Caco-2 (cell line): ENCODE results near the gene CFAP251. TPM values are rescaled to one million over a fixed set of nuclear protein-coding genes. Genes with fewer than 3 reads are reported as not detected.

Source experiments
- BruUV-seq: library from RNA; stranded (reverse); fragments of 400-500 nt; replicated peaks from 2 replicates; lab custom pipeline; 2021; lab: Mats Ljungman, UMichigan
- CTCF ChIA-PET: fragments of 300-600 bp; sonication (Branson Sonifier 250); formaldehyde crosslinking; loops from one replicate; lab custom pipeline; 2022; ENCODE audit warnings: antibody characterized with exemption; lab: Charles Lee
- POLR2A ChIA-PET: fragments of 300-600 bp; sonication (Branson Sonifier 250); formaldehyde crosslinking; loops from one replicate; lab custom pipeline; 2022; ENCODE audit warnings: antibody characterized with exemption; lab: Charles Lee
- DNase-seq, 2 experiments: peaks; one replicate each; pipeline versions ENCODE4 v3.0.0 to v3.0.0-alpha.2; 2020 to 2022
- H3K27me3 ChIP-seq: replicated peaks from 2 replicates; pipeline ENCODE4 v1.6.0; 2011; ENCODE audit warnings: low read length; ENCODE audit not compliant: control insufficient read depth, insufficient read depth
- H3K36me3 ChIP-seq: 2 replicates; pipeline ENCODE4 v1.5.1; 2011; ENCODE audit warnings: low read length; ENCODE audit not compliant: control insufficient read depth, insufficient read depth
- H3K4me1 ChIP-seq: fragments of 250-450 bp; sonication (Bioruptor Pico); 2 replicates; pipeline ENCODE4 v1.5.1; 2020; ENCODE audit warnings: mild to moderate bottlenecking
- H3K4me3 ChIP-seq: 2 replicates; pipeline ENCODE4 v1.5.1; 2011; ENCODE audit warnings: low read depth, mild to moderate bottlenecking, control low read depth, low read length
- H3K9me3 ChIP-seq: fragments of 250-450 bp; sonication (Bioruptor Pico); 2 replicates; pipeline ENCODE4 v1.5.1; 2020; ENCODE audit warnings: mild to moderate bottlenecking, moderate library complexity
- H3K27ac Mint-ChIP-seq: one replicate; pipeline ENCODE4 v1.8.0; 2022; ENCODE audit warnings: mixed read lengths; ENCODE audit not compliant: unreplicated experiment
- H3K27me3 Mint-ChIP-seq: one replicate; pipeline ENCODE4 v1.8.0; 2022; ENCODE audit warnings: mixed read lengths; ENCODE audit not compliant: insufficient read depth, unreplicated experiment
- H3K36me3 Mint-ChIP-seq: one replicate; pipeline ENCODE4 v1.8.0; 2022; ENCODE audit warnings: mild to moderate bottlenecking, mixed read lengths; ENCODE audit not compliant: insufficient read depth, unreplicated experiment
- H3K4me1 Mint-ChIP-seq: one replicate; pipeline ENCODE4 v1.8.0; 2022; ENCODE audit warnings: low read depth, mixed read lengths; ENCODE audit not compliant: unreplicated experiment
- H3K4me3 Mint-ChIP-seq: one replicate; pipeline ENCODE4 v1.8.0; 2022; ENCODE audit warnings: mild to moderate bottlenecking, moderate library complexity, mixed read lengths; ENCODE audit not compliant: unreplicated experiment
- H3K9me3 Mint-ChIP-seq: one replicate; pipeline ENCODE4 v1.8.0; 2022; ENCODE audit warnings: mixed read lengths; ENCODE audit not compliant: unreplicated experiment
- intact Hi-C: fragments of 100-400 bp; cut with micrococcal nuclease; formaldehyde crosslinking; loops from one replicate; pipeline ENCODE4 v1.10.0; 2022; ENCODE audit not compliant: unreplicated experiment
- total RNA-seq: library from RNA; stranded (reverse); gene quantifications from 2 replicates; pipeline ENCODE4 v1.2.3, GENCODE V29; 2022
- TF ChIP-seq, protein P1 (sequence below), 2 experiments: fragments of 200-600 bp in 1 of 2; IDR thresholded peaks; 1 replicate in 1 of 2; 2 replicates in 1 of 2; pipeline versions ENCODE4 v1.5.1 to v1.8.0; 2011 to 2022; ENCODE audit warnings: antibody characterized with exemption in 1 of 2, control low read depth in 1 of 2, inconsistent platforms in 1 of 2, low read depth in 1 of 2, low read length in 1 of 2, mild to moderate bottlenecking in 1 of 2, moderate library complexity in 1 of 2; ENCODE audit not compliant: insufficient read depth in 1 of 2, severe bottlenecking in 1 of 2, unreplicated experiment in 1 of 2

Gene CFAP251
- total RNA-seq, 1 experiment from 2014 or later = 1.2 TPM

DNA sequence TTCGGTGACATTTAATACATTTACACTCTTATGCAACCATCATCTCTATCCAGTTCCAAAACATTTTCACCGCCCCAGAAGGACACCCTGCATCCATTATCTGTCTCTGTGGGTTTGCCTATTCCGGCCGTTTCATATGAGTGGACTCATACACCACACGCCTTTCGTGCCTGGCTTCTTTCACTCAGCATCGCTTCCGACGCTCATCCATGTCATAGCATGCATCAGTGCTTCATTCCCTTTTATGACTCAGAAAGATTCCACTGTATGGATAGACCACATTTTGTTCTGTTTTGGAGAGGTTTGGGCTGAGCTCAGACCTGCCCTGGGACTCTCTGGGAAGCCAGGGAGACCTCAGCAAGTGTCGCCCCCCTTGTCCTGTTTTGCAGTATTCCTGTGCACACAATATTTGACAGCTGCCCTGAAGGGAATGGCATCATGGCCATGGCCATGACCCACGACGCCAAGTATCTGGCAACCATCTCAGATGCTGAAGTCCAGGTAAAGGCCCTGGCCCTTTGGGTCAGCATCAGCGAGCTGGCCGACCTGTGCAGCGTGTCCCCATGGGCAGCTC is 23.8 kb downstream of the CFAP251 start:
- intact Hi-C loops = no loop called here
- no peak for DNase-seq
- Mint-ChIP-seq H3K4me3 (no peak overlapping the region), H3K27me3 (no peaks in the 10 kb centered on the region), H3K4me1 (peaks cover 7% of the 10 kb centered on the region), H3K27ac (no peak overlapping the region), H3K36me3 (no peaks in the 10 kb centered on the region), H3K9me3 (peaks cover 9% of the 10 kb centered on the region)
- Histone ChIP-seq H3K4me3 (no peak overlapping the region), H3K36me3 (no peaks in the 10 kb centered on the region), H3K4me1 (peaks cover 14% of the 10 kb centered on the region; the same call in 1 of the 2 replicates), H3K9me3 (no peaks in the 10 kb centered on the region), H3K27me3 (no peaks in the 10 kb centered on the region)
- TF ChIP-seq, protein P1, sequence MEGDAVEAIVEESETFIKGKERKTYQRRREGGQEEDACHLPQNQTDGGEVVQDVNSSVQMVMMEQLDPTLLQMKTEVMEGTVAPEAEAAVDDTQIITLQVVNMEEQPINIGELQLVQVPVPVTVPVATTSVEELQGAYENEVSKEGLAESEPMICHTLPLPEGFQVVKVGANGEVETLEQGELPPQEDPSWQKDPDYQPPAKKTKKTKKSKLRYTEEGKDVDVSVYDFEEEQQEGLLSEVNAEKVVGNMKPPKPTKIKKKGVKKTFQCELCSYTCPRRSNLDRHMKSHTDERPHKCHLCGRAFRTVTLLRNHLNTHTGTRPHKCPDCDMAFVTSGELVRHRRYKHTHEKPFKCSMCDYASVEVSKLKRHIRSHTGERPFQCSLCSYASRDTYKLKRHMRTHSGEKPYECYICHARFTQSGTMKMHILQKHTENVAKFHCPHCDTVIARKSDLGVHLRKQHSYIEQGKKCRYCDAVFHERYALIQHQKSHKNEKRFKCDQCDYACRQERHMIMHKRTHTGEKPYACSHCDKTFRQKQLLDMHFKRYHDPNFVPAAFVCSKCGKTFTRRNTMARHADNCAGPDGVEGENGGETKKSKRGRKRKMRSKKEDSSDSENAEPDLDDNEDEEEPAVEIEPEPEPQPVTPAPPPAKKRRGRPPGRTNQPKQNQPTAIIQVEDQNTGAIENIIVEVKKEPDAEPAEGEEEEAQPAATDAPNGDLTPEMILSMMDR (IDR thresholded peaks at IDR 0.05; ENCODE audit: insufficient read depth in 1 of 2, low read depth in 1 of 2, low read length in 1 of 2, severe bottlenecking in 1 of 2, unreplicated experiment in 1 of 2) = no peak
- BruUV-seq = no TSS peak
- ChIA-PET CTCF (no interaction called here), POLR2A (no interaction called here)

DNA sequence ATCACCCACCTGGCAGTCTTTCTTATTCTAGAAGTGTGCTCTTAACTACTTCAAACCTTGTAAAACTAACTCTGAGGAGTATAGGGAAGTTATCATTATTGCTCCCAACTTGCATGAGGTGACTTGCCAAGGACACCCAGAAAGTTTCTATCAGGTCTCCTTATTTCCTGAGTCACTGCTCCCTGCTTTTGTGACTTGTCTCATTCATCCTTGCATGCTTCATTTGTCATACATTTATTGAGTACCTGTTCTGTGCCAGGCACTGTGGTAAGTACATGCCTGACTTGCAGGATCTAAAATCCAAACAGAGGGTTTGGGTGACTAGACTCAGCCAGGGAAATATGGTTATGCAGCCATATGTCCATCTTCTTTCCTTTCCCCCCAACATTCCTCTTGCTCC is 25.5 kb downstream of the CFAP251 start:
- intact Hi-C loops = no loop called here
- H3K4me3 ChIP-seq = no peak overlapping the region
- no peak overlapping the region for H3K4me3 Mint-ChIP-seq
- no peaks in the 10 kb centered on the region for H3K9me3 ChIP-seq
- ChIA-PET CTCF (no interaction called here), POLR2A (no interaction called here)
- no TSS peak for BruUV-seq
- TF ChIP-seq, protein P1 (IDR thresholded peaks at IDR 0.05; ENCODE audit: insufficient read depth in 1 of 2, low read depth in 1 of 2, low read length in 1 of 2, severe bottlenecking in 1 of 2, unreplicated experiment in 1 of 2) = no peak
- no peaks in the 10 kb centered on the region for H3K27me3 ChIP-seq
- no peaks in the 10 kb centered on the region for H3K27me3 Mint-ChIP-seq
- peaks cover 5% of the 10 kb centered on the region for H3K4me1 Mint-ChIP-seq
- peaks cover 14% of the 10 kb centered on the region; the same call in 1 of the 2 replicates for H3K4me1 ChIP-seq
- H3K27ac Mint-ChIP-seq = no peak overlapping the region
- H3K36me3 Mint-ChIP-seq = no peaks in the 10 kb centered on the region
- H3K9me3 Mint-ChIP-seq = peaks cover 12% of the 10 kb centered on the region
- H3K36me3 ChIP-seq = no peaks in the 10 kb centered on the region
- DNase-seq = no peak

DNA sequence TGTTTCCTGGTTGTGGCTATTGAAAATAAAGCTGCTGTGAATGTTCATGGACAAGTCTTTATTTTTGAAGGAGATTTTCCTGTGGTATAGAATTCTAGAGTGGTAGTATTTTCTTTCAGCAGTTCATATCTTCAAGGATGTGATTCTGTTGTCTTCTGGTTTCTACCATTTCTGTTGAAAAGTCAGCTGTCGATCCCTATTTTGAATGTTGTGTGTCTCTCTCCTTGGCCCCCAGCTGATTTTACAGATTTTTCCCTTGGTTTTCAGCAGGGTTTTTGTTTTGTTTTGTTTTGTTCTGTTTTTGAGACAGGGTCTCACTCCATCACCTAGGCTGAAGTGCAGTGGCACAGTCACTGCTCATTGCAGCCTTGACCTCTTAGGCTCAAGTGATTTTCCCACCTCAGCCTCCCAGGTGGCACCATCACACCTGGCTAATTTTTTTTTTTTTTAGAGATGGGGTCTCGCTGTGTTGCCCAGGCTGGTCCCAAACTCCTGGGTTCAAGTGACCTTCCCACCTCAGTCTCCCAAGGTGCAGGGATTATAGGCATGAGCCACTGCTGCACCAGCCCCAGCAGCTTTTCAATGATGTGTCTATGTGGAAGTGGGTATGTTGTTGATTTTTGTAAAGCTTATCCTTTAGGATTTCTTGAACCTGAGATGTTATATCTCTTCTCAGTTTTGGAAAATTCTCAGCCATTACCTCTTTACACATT is 28.1 kb downstream of the CFAP251 start:
- intact Hi-C loops = no loop called here
- no TSS peak for BruUV-seq
- H3K4me3 Mint-ChIP-seq = no peak overlapping the region
- peaks cover 12% of the 10 kb centered on the region for H3K9me3 Mint-ChIP-seq
- no peaks in the 10 kb centered on the region for H3K27me3 ChIP-seq
- H3K27ac Mint-ChIP-seq = no peak overlapping the region
- ChIA-PET POLR2A (no interaction called here), CTCF (no interaction called here)
- DNase-seq = no peak
- TF ChIP-seq, protein P1 (IDR thresholded peaks at IDR 0.05; ENCODE audit: insufficient read depth in 1 of 2, low read depth in 1 of 2, low read length in 1 of 2, severe bottlenecking in 1 of 2, unreplicated experiment in 1 of 2) = no peak
- no peak overlapping the region for H3K4me3 ChIP-seq
- no peaks in the 10 kb centered on the region for H3K9me3 ChIP-seq
- H3K4me1 ChIP-seq = no peaks in the 10 kb centered on the region
- H3K36me3 Mint-ChIP-seq = no peaks in the 10 kb centered on the region
- no peaks in the 10 kb centered on the region for H3K27me3 Mint-ChIP-seq
- H3K4me1 Mint-ChIP-seq = no peaks in the 10 kb centered on the region
- no peaks in the 10 kb centered on the region for H3K36me3 ChIP-seq
